Bone marrow (tissue), 2 donors: ENCODE results near the gene BCORL1.

Source experiments
- DNase-seq, 2 donors: peaks; one replicate each; lab custom pipeline; 2025; lab: John Stamatoyannopoulos, UW

The BCORL1 gene

DNA sequence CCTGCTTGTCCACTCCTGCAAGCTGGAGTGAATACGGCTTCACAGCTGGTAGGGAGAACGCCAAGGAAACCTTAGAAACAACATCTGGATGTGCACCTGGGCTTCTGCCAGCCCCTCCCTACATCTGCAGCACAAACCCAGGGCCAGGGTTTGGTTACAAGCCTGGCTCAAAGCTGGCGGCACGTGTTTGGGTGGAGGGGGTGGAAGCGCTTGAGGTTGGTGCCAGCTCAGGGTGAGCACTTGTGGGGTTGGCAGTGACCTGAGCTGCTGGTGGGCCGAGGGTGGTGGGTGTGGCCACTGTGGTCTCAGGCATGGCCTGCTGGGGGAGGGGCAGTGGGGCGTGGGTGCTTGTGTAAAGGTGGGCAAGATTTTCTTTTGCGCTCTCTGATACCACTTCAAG lies 112.3 kb downstream of the BCORL1 start:
- no peak for DNase-seq

DNA sequence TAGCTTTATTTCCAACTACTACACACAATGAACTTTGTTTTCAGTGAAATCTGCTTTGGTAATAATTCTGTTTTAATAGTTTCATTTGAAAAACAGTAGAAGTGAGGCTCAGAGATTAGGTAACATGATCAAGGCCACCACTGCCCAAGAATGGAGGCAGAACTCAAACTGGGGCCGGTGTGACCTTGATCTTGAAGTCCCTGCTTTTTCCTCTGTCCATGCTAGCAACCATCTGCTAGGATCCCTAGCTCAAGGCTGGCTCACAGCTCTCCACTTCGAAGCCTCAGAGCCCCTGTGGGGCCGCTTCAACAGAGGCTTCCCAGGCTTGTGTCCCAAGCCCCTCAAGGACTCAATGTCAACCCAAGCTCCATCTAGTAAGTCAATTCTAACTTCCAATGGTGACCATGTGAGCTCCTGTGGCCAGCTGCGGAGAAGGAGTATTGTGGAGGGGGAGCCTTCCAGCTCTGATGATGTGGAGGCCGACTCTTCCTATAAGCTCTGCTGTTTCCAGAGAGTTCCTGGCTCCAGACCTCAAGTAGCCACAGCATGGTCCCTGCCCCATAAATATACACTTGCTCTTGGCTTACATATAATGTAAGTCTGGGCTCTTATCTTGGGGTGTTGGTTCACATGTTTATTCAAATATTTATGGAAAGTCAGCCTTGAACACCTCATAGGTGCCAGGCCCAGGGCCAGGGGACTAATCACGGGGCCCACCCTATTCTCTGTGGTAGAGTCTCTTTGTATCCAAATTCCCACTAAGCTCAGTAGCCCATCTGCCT lies 113.0 kb downstream of the BCORL1 start:
- DNase-seq, result no peak

DNA sequence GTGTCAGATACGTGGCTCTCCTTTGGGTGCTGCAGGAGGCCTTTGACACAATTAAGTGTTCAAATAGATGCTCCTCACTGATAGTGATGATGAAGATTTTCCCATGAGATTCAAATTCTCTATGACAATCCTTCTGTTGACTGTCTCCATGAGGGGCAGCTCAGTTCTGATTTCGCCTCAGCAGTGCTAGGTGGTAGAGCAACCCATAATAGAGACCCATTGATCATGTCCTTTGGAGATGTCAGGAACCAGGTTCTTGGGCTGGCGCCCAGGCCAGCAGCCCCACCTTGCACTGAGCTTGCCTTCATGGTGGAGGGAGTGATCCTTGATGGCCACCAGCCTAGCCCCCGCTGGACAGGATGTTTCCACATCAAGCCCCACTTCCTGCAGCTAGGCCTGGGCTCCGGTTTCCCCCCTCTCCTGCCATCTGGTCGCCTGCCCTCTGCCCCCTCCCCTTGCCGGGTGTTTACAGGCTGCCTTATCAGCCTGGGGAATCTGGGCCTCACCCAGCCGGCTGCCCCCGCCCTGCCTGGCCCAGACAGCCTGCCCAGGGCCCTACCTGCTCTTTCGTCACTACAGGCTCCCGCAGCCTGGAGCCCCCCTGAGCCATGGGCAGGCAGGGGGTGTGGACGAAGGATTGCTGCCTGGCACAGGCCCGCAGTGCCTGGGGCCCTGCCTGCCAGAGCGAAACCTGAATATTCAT lies 115.2 kb downstream of the BCORL1 start:
- DNase-seq, result peak in 1 of 2 donors; percentile 31

DNA sequence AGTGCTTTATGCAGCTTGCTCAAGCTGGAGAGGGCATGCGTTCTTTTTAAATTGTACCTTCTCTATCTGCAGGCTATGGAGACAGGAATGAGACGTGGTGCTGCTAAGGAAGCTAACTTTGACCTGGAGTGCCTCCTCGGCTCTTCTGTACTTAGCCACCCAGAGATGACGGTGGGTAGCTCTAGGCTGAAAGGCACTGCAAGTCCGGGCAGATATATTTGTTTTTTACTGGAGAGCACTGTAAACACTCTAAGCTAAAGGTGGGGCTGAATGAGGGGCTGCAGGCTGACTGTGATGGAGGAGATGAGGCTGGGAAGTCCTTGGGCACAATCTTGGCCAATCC lies 115.7 kb downstream of the BCORL1 start:
- no peak for DNase-seq

DNA sequence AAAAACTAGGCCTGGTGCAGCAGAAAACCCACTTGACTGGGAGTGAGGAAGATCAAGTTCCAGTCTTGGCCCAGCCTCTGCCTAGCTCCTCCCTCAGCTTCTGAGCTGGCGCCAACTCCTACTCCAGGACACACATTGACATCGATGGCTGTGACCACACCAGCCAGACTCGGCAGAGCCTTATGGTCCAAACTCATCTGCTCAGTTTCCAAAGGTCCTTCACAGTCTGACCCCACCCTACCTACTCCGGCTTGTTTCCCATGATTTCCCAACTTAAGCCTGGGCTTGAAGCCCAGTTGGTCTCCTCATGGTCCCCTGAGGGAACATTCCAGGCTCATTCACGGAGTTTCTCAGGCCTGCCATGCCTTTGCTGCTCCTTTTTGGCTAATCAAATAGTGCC lies 117.7 kb downstream of the BCORL1 start:
- DNase-seq, result no peak

DNA sequence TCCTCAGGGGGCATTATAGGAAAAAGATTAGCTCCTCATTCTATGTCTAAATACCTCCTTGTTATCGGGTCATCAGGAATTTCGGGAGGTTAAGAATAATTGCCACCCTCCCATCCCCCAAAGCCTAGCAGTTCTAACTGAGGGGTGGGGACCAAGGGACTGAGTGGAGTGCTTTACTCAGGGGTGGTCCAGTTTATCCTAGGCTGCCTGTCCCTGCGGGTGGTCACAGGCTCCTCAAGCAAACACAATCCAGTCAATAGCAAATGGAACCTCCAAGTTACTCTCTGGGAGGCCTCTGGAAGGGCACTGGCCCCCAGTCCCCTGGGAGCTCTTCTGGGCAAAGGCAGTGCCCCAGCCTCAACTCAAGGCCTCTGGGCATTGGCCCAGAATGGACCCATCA lies 121.2 kb downstream of the BCORL1 start:
- DNase-seq, result no peak

DNA sequence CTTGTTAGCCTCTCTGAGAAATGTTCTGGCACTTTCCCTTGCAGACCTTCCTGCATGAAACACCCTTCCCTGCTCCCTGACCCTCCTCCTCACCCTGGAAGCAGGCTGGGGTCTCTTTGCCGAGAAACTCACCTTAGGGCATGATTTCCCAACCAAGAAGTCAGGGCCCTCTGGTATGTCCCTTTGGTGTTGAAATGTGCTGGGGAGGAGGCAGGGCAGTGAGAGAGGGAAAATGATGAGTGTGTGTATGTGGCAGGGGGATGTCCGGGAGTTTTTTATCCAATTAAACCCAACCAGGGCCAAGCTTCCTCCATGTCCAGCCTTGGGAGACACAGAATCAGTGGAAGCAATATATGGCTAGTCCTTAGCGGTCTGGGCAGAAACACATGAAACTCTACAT lies 122.8 kb downstream of the BCORL1 start:
- no peak for DNase-seq

DNA sequence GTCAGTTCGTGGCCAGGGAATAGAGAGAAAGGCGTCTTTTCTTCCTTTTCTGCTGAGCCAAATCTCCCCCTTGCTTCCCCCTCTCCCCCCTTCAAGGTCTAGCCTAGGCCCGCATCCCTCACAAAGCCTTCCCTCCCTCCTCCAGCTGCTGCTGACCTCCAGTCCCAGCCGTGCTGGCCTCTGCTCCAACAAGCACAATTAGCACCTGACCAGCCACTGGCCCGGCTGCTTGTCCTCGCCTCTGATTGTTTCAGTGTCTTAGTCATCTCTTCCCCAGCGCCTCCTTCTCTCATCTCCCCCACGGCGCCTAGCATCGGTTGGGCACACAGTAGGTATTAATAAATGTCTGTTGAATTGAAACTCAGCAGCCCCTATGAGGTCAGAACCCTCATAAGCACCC lies 123.6 kb downstream of the BCORL1 start:
- no peak for DNase-seq
